NK-92 treated with Interleukin-12 subunit alpha and Interleukin-12 subunit beta, amount 100 ng/mL, for 24 hours (cell line): Measurements from ENCODE around the gene PSD2.
"Not testable (repeated sequence)": the region's sequence is repeated elsewhere in the genome, so short reads cannot be mapped to it uniquely, and the experiment has no call there.

ENCODE experiments used
- DNase-seq: peaks from one replicate; lab custom pipeline; 2025; lab: John Stamatoyannopoulos, UW

The PSD2 gene

GRCh38 chr5:139792218-139792617 is 3.4 kb upstream of the PSD2 start:
- no peak for DNase-seq

GRCh38 chr5:139792655-139793054 is 3.0 kb upstream of the PSD2 start:
- DNase-seq: not testable (repeated sequence)

- DNase-seq: no peak
Observed at GRCh38 chr5:139794067-139794846, 1.4 kb upstream of the PSD2 start.

- no peak for DNase-seq
Observed at GRCh38 chr5:139796061-139796806, 626 bp downstream of the PSD2 start.

- DNase-seq: no peak
Observed at GRCh38 chr5:139797335-139797734, 1.7 kb downstream of the PSD2 start.

- no peak for DNase-seq
Observed at GRCh38 chr5:139797856-139798510, 2.4 kb downstream of the PSD2 start.

GRCh38 chr5:139798883-139799282 is 3.3 kb downstream of the PSD2 start:
- DNase-seq: no peak

- DNase-seq: no peak
Observed at GRCh38 chr5:139799359-139799758, 3.8 kb downstream of the PSD2 start.

- DNase-seq: no peak
Observed at GRCh38 chr5:139803978-139804377, 8.4 kb downstream of the PSD2 start.

GRCh38 chr5:139804800-139805397 is 9.3 kb downstream of the PSD2 start:
- DNase-seq: no peak

GRCh38 chr5:139805545-139805944 is 9.9 kb downstream of the PSD2 start:
- DNase-seq: no peak

GRCh38 chr5:139806111-139806510 is 10.5 kb downstream of the PSD2 start:
- no peak for DNase-seq

GRCh38 chr5:139806726-139807646 is 11.4 kb downstream of the PSD2 start:
- no peak for DNase-seq

GRCh38 chr5:139807647-139808030 is 12.0 kb downstream of the PSD2 start:
- no peak for DNase-seq

GRCh38 chr5:139808481-139809330 is 13.1 kb downstream of the PSD2 start:
- DNase-seq: no peak

- DNase-seq: no peak
Observed at GRCh38 chr5:139809331-139809810, 13.8 kb downstream of the PSD2 start.

GRCh38 chr5:139810341-139811273 is 15.0 kb downstream of the PSD2 start:
- DNase-seq: no peak

GRCh38 chr5:139811274-139811607 is 15.6 kb downstream of the PSD2 start:
- no peak for DNase-seq

- DNase-seq: no peak
Observed at GRCh38 chr5:139812323-139812722, 16.7 kb downstream of the PSD2 start.
